T-helper 1 cell (primary cell): Measurements from ENCODE around the gene AKT1S1.
"Not testable (repeated sequence)": the region's sequence is repeated elsewhere in the genome, so short reads cannot be mapped to it uniquely, and the experiment has no call there.

Source experiments
- DNase-seq, 5 donors: peaks; one replicate each; pipeline ENCODE4 v3.0.0-alpha.2; 2012 to 2020

Gene AKT1S1

DNA sequence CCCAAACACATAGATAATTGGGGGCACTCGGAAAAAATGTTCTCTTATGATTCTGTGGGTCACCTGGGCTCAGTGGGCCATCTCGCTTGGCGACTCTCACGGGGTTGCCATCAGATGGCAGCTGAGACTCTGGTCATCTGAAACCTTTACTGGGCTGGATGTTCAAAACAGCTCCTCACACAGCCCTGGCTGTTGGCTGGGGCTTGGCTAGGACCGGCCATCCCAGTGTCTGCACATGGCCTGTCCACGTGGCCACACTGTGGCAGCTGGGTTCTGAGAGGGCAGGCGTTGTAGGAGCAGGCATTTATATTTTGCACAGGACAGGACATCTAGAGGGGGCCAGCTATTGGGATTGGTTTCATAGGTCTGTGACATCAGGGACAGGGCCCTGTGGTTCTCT lies 43.6 kb downstream of the AKT1S1 start:
- no peak for DNase-seq

DNA sequence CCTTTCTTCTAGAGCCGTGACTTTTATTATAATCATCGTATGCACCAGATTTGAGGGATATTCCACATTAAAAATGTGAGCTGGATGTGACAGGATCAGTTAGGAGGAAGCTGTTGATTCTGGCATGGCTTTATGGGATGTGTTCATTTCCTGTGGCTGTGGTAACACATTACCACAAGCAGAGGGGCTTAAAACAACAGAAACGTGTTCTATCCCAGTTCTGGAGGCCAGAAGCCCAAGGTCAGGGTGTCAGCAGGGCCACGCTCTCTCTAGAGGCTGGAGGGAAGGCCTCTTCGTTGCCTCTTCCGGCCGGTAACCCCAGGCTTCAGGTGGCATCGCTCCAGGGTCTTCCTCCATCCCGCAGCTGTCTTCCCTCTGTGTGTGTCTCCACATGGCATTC lies 44.6 kb downstream of the AKT1S1 start:
- no peak for DNase-seq

DNA sequence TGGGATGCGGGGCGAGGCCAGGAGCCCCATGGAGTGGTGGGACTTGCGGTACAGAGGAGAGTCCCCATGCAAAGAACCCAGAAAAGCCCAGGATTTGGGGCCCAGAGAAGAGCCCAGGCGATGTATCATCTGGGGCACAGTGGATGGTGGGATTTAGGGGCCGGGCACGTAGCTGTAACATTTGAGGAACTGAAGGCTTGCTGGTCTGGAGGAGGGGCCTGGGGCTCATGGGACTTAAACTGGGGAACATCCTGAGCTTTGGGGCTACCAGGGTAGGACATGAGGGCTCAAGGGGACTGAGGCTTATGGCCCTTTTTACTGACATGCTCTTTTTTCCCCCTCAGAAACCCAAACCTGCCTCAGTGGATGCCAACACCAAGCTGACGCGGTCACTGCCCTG lies 45.6 kb downstream of the AKT1S1 start:
- no peak for DNase-seq

DNA sequence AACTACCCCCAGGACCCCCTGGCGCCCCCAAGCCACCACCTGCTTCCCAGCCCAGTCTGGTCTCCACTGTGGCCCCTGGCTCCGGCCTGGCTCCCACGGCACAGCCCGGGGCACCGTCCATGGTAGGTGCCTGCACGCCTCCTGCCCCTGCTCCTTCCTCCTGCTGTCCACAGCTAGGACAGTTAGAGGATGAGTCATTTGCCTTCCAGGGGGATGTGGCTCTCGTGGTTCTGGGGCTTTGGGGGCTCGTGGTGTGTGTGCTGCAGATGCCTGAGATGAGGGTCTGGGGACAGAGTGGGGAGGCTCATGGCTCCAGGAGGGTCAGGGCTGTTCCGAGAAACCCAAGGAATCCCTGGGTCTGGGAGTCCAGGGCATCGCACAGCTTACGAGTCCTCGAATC lies 46.4 kb downstream of the AKT1S1 start:
- DNase-seq: no peak

DNA sequence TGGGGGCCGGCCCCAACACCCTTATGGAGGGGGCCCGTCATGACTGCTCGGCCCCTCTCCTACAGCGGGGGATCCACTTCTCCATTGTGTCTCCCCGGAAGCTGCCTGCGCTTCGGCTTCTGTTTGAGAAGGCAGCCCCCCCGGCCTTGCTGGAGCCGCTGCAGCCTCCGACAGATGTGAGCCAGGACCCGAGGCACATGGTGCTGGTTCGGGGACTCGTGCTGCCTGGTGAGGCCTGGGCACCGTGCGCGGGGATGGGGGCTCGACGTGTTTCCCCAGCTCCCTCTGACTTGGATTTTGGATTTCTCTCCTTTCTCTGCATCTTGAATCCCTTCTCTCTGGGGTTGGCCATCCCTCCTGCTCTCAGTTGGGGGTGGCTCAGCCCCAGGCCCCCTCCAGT lies 47.4 kb downstream of the AKT1S1 start:
- no peak for DNase-seq

DNA sequence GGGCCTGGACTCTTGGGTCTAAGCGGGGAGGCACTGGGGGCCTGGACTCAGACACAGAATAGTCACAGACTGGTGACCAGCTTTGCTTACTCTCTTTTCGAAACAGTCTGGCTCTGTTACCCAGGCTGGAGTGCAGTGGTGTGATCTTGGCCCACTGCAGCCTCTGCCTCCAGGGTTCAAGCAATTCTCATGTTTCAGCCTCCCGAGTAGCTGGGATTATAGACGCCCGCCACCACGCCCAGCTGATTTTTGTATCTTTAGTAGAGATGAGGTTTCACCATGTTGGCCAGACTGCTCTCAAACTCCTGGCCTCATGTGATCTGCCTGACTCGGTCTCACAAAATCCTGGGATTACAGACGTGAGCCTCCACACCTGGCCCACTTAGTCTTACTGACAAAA lies 48.0 kb downstream of the AKT1S1 start:
- DNase-seq: no peak

DNA sequence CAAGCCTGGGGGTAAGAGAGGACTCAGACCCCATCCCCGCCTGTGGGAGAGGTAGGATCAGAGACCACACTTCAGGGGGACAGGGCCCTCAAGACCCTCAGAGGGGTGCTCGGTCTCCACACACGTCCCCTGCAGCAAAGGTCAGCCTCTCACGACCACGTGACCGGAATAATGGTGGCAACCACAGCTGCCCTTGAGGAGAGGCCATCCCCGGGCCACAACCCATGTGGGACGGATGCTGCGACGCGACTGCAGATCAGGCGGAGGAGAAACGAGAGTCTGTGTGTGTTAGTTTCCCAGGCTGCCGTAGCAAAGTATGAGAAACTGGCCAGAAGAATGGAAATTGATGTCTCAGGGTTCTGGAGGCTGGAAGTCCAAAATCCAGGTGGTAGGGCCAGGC lies 50.1 kb downstream of the AKT1S1 start:
- no peak for DNase-seq

DNA sequence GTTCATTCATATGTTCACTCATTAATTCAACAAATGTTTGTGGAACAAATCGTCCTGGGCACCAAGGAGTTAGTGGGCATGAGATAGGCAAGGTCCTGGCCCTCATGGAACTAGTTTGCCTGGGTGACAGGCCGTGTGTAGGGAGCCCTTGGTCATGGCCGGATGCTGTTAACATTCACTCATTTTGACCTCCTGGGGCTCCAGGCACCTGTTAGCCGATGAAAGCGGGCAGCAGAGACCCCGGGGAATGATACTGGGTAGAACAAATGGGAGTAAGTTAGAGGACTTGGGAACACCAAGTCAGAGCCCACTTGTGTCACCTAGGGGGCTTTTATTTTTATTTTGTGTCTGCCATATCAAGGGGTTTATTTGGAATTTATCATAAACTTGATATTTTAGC lies 52.5 kb downstream of the AKT1S1 start:
- DNase-seq: no peak

DNA sequence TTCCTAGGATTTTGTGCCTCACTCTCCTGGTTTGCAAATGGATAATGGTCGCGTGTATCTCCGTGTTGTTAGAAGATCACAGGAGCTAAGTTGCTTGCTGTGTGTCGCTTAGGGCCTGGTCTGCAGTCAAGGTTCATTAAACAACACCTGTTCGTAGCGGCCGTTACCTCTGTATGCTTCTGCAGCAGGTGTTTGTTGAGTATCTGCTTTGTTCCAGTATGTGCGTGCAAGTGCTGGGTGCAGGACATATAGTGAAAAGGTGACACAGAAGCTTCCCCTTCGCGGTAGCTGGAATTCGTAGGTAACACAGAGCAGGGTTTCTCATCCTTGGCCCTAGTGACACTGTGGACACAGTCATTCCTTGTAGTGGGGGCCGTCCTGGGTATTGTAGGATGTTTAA lies 53.7 kb downstream of the AKT1S1 start:
- no peak for DNase-seq

DNA sequence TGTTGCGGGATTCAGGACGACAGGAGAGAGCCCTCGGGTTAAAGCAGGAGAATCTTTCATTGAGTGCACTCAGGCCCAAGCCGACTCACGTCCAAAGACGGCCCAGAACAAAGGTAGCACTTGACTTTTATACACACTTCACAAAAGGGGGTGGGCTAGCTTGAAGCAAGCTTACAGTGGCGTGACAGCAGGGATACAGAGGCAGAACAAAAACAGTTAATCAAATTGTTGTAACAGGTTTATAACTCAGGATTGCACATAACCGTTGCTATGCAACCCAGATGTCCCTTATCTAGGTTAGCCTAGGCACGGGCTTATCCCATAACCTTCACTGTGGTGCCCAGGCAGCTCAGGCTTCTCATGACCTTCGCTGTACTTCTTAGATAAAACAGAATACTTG lies 57.0 kb downstream of the AKT1S1 start:
- no peak for DNase-seq

DNA sequence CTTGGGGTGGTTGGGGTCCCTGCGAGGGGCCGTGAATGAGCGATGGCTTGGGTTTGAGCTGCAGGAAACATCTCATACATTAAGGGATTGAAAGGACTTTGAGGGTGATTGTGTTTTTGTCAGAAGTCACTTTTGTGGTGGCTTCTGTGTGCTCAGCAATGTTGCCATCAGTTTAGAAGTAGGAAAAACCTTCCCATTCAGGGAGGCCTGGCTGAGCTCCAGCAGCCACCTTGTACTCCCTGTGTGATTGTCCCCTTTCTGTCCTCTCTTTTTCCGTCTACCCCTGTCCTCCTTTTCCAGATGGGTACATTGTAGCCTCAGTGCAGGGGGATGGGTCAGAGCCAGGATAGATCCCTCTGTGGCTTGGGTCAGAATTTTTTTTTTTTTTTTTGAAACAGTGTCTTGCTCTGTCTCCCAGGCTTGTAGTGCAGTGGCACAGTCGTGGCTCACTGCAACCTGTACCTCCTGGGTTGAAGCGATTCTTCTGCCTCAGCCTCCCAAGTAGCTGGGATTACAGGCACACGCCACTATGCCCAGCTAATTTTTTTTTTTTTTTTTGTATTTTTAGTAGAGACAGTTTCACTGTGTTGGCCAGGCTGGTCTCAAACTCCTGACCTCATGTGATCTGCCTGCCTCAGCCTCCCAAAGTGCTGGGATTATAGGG lies 57.6 kb downstream of the AKT1S1 start:
- DNase-seq: not testable (repeated sequence)
